22Rv1 (cell line): ENCODE results near the gene TUBB1.

ENCODE experiments used
- CTCF ChIP-seq: fragments of 450-650 bp; IDR thresholded peaks from 2 replicates; pipeline ENCODE4 v1.5.1; 2017; ENCODE audit warnings: mild to moderate bottlenecking
- ZFX ChIP-seq: fragments of 450-650 bp; IDR thresholded peaks from 2 replicates; pipeline ENCODE4 v1.6.1; 2017; ENCODE audit warnings: antibody characterized with exemption, borderline replicate concordance

GRCh38 chr20:59043698-59044097 is 24.5 kb downstream of the TUBB1 start:
- no peak for TF ChIP-seq CTCF
- TF ChIP-seq ZFX, result no peak
